ENCODE data around the gene CPB2. TPM values are rescaled to one million over a fixed set of nuclear protein-coding genes. Genes with fewer than 3 reads are reported as not detected.

CPB2 gene
- not detected for total RNA-seq

DNA sequence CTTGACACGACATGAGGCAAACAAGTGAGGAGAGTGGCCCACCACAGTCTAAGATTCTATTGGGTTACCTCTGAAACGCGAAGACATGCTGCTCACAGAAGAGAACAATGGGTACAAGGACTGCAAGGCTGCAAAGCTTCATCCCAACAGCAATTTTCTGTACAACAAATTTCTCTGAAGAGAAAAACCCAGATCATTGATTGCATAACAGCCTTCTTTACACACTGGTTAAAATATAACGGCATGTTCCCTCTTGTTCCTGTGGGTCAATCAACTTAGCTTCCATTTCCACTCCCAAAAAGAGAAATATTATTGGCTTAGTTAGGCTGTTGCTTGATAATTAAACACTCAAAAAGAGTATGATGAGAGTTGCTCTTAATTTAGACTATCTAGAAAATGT lies at the start of gene CPB2:
Gene CPB2 (minus strand): TSS at position 166 of the 400 bp plus-strand sequence. CDS start 24 bp downstream, at position 142.
- DNase-seq (no peak), ATAC-seq (no peak)
- Mint-ChIP-seq H3K4me3 (no peak within 1 kb of the TSS), H3K27me3 (ENCODE audit: low read depth) (peaks cover 17% of the 10 kb centered on the region), H3K36me3 (ENCODE audit: low read depth) (no peaks in the 10 kb centered on the region), H3K4me1 (ENCODE audit: low read depth) (peaks cover 15% of the 10 kb centered on the region), H3K27ac (no peak within 1 kb of the TSS), H3K9me3 (ENCODE audit: insufficient read depth) (no peaks in the 10 kb centered on the region)
- ChIA-PET CTCF (interaction anchor here (1.5 kb wide), 1 partner anchor 21 kb away, joined by 3 read pairs; no protein-coding TSS in a partner anchor), POLR2A (no interaction called here)

- Mint-ChIP-seq H3K9me3 (ENCODE audit: insufficient read depth) (no peaks in the 10 kb centered on the region), H3K4me3 (no peak overlapping the region), H3K4me1 (ENCODE audit: low read depth) (peaks cover 43% of the 10 kb centered on the region), H3K27ac (peak overlapping the region; percentile 6), H3K36me3 (ENCODE audit: low read depth) (peaks cover 88% of the 10 kb centered on the region), H3K27me3 (ENCODE audit: low read depth) (no peaks in the 10 kb centered on the region)
- DNase-seq (no peak), ATAC-seq (no peak)
- ChIA-PET POLR2A (interaction anchor here (1.4 kb wide), 1 partner anchor 18 kb away, joined by 3 read pairs; no protein-coding TSS in a partner anchor), CTCF (interaction anchor here (1.3 to 9.3 kb wide), 3 partner anchors 12 to 28 kb away, joined by 4 to 161 read pairs (median 6); no protein-coding TSS in a partner anchor)
Measured at GRCh38 chr13:46154136-46154801, 49.4 kb upstream of the CPB2 start.

GRCh38 chr13:46152627-46153328 lies 47.9 kb upstream of the CPB2 start:
- no peaks in the 10 kb centered on the region for H3K27me3 Mint-ChIP-seq (ENCODE audit: low read depth)
- ChIA-PET CTCF (interaction anchor here (0.9 to 2.5 kb wide), 3 partner anchors 17 to 136 kb away, joined by 3 to 11 read pairs (median 7); no protein-coding TSS in a partner anchor), POLR2A (no interaction called here)
- no peak overlapping the region for H3K4me3 Mint-ChIP-seq
- H3K36me3 Mint-ChIP-seq (ENCODE audit: low read depth): peaks cover 85% of the 10 kb centered on the region
- ATAC-seq (no peak), DNase-seq (no peak)
- peaks cover 32% of the 10 kb centered on the region for H3K4me1 Mint-ChIP-seq (ENCODE audit: low read depth)
- H3K27ac Mint-ChIP-seq: peak overlapping the region; percentile 61
- H3K9me3 Mint-ChIP-seq (ENCODE audit: insufficient read depth): no peaks in the 10 kb centered on the region

- H3K4me1 Mint-ChIP-seq (ENCODE audit: low read depth): peaks cover 29% of the 10 kb centered on the region
- peak overlapping the region; percentile 75 for H3K27ac Mint-ChIP-seq
- CTCF ChIA-PET: interaction anchor here (1.3 to 4.1 kb wide), 7 partner anchors 10 to 171 kb away, joined by 3 to 37 read pairs (median 12); no protein-coding TSS in a partner anchor
- DNase-seq: no peak
- H3K27me3 Mint-ChIP-seq (ENCODE audit: low read depth): no peaks in the 10 kb centered on the region
- no peak overlapping the region for H3K4me3 Mint-ChIP-seq
- no peaks in the 10 kb centered on the region for H3K9me3 Mint-ChIP-seq (ENCODE audit: insufficient read depth)
- no peak for ATAC-seq
- peaks cover 87% of the 10 kb centered on the region for H3K36me3 Mint-ChIP-seq (ENCODE audit: low read depth)
- POLR2A ChIA-PET: no interaction called here
Measured at GRCh38 chr13:46150134-46150693, 45.4 kb upstream of the CPB2 start.

- POLR2A ChIA-PET: interaction anchor here (1.4 kb wide), 1 partner anchor 24 kb away, joined by 3 read pairs; no protein-coding TSS in a partner anchor
- H3K36me3 Mint-ChIP-seq (ENCODE audit: low read depth): peaks cover 87% of the 10 kb centered on the region
- peaks cover 29% of the 10 kb centered on the region for H3K4me1 Mint-ChIP-seq (ENCODE audit: low read depth)
- no peaks in the 10 kb centered on the region for H3K9me3 Mint-ChIP-seq (ENCODE audit: insufficient read depth)
- H3K27me3 Mint-ChIP-seq (ENCODE audit: low read depth): no peaks in the 10 kb centered on the region
- CTCF ChIA-PET: interaction anchor here (1.3 to 4.1 kb wide), 5 partner anchors 10 to 172 kb away, joined by 3 to 37 read pairs (median 21); no protein-coding TSS in a partner anchor
- DNase-seq: no peak
- peak overlapping the region; percentile 75 for H3K27ac Mint-ChIP-seq
- ATAC-seq: peak; percentile 23
- H3K4me3 Mint-ChIP-seq: no peak overlapping the region
Measured at GRCh38 chr13:46149272-46150133, 44.7 kb upstream of the CPB2 start.

DNA sequence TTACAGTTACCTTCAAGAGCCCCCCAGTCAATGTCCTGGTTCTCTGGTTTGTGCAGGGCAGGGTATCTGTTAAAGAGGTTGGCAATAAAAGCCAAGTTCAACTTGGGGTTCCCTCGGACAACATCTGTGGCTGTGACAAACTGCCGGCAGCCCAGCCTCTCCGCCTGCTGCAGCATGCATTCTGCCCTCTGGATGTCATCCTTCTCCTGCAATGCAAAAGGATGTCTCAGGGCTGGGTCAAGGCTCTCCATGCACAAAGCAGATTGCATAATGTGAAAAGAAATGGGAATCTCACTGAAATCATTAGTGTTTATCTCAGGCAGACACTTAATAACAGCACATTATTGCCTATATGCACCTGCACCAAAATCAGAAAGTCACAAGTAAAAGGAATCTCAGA lies 42.1 kb upstream of the CPB2 start:
- H3K4me1 Mint-ChIP-seq (ENCODE audit: low read depth): peaks cover 15% of the 10 kb centered on the region
- ChIA-PET POLR2A (no interaction called here), CTCF (no interaction called here)
- H3K27me3 Mint-ChIP-seq (ENCODE audit: low read depth): no peaks in the 10 kb centered on the region
- DNase-seq (no peak), ATAC-seq (no peak)
- peaks cover 84% of the 10 kb centered on the region for H3K36me3 Mint-ChIP-seq (ENCODE audit: low read depth)
- H3K27ac Mint-ChIP-seq: peak overlapping the region; percentile 1
- H3K4me3 Mint-ChIP-seq: no peak overlapping the region
- no peaks in the 10 kb centered on the region for H3K9me3 Mint-ChIP-seq (ENCODE audit: insufficient read depth)

GRCh38 chr13:46145950-46146349 lies 41.1 kb upstream of the CPB2 start:
- peaks cover 14% of the 10 kb centered on the region for H3K4me1 Mint-ChIP-seq (ENCODE audit: low read depth)
- H3K36me3 Mint-ChIP-seq (ENCODE audit: low read depth): peaks cover 84% of the 10 kb centered on the region
- POLR2A ChIA-PET: interaction anchor here (1.6 kb wide), 1 partner anchor 14 kb away, joined by 3 read pairs; no protein-coding TSS in a partner anchor
- no peak overlapping the region for H3K4me3 Mint-ChIP-seq
- DNase-seq (no peak), ATAC-seq (no peak)
- CTCF ChIA-PET: no interaction called here
- H3K27me3 Mint-ChIP-seq (ENCODE audit: low read depth): no peaks in the 10 kb centered on the region
- H3K9me3 Mint-ChIP-seq (ENCODE audit: insufficient read depth): no peaks in the 10 kb centered on the region
- H3K27ac Mint-ChIP-seq: no peak overlapping the region

- Mint-ChIP-seq H3K4me1 (ENCODE audit: low read depth) (peaks cover 10% of the 10 kb centered on the region), H3K27ac (peak overlapping the region; percentile 35), H3K36me3 (ENCODE audit: low read depth) (peaks cover 84% of the 10 kb centered on the region), H3K4me3 (no peak overlapping the region), H3K27me3 (ENCODE audit: low read depth) (no peaks in the 10 kb centered on the region), H3K9me3 (ENCODE audit: insufficient read depth) (no peaks in the 10 kb centered on the region)
- ATAC-seq: no peak
- ChIA-PET POLR2A (interaction anchor here (1.6 kb wide), 1 partner anchor 15 kb away, joined by 3 read pairs; no protein-coding TSS in a partner anchor), CTCF (interaction anchor here (3.8 kb wide), 1 partner anchor 15 kb away, joined by 25 read pairs; no protein-coding TSS in a partner anchor)
- DNase-seq: no peak
Measured at GRCh38 chr13:46145135-46145534, 40.3 kb upstream of the CPB2 start.

- DNase-seq (no peak), ATAC-seq (no peak)
- Mint-ChIP-seq H3K4me1 (ENCODE audit: low read depth) (peaks cover 8% of the 10 kb centered on the region), H3K36me3 (ENCODE audit: low read depth) (peaks cover 81% of the 10 kb centered on the region), H3K4me3 (no peak overlapping the region), H3K27ac (peak overlapping the region; percentile 22), H3K9me3 (ENCODE audit: insufficient read depth) (no peaks in the 10 kb centered on the region), H3K27me3 (ENCODE audit: low read depth) (no peaks in the 10 kb centered on the region)
- CTCF ChIA-PET: interaction anchor here (1.3 to 3.8 kb wide), 4 partner anchors 12 to 17 kb away, joined by 3 to 25 read pairs (median 8); no protein-coding TSS in a partner anchor
- POLR2A ChIA-PET: interaction anchor here (0.7 to 1.5 kb wide), 2 partner anchors 17 to 566 kb away, joined by 3 to 4 read pairs; no protein-coding TSS in a partner anchor
Measured at GRCh38 chr13:46143184-46143701, 38.4 kb upstream of the CPB2 start.

DNA sequence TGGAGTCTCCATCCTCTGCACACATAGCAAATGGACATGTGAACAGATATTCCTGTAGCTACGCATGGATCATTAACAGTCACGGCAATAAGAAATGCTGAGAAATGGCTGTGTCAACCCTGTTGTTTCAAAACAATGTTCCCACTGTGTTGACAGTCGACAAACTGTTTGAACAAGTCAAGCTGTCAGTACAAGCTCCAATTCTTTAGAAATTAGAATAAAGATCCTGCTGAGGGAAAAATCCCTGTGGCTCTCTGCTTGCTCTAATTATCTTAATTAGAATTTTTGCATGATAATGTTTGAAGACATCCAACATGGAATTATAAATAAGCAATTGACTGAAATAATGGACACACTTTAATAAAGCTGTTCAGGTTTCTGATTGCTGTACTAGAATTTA lies 37.9 kb upstream of the CPB2 start:
- CTCF ChIA-PET: interaction anchor here (1.2 to 3.8 kb wide), 5 partner anchors 11 to 17 kb away, joined by 3 to 25 read pairs (median 6); no protein-coding TSS in a partner anchor
- H3K36me3 Mint-ChIP-seq (ENCODE audit: low read depth): peaks cover 81% of the 10 kb centered on the region
- POLR2A ChIA-PET: interaction anchor here (0.6 to 1.5 kb wide), 4 partner anchors 18 to 565 kb away, joined by 3 to 4 read pairs (median 3); no protein-coding TSS in a partner anchor
- no peak for ATAC-seq
- no peak overlapping the region for H3K27ac Mint-ChIP-seq
- H3K4me3 Mint-ChIP-seq: no peak overlapping the region
- no peaks in the 10 kb centered on the region for H3K27me3 Mint-ChIP-seq (ENCODE audit: low read depth)
- no peak for DNase-seq
- H3K9me3 Mint-ChIP-seq (ENCODE audit: insufficient read depth): no peaks in the 10 kb centered on the region
- peaks cover 10% of the 10 kb centered on the region for H3K4me1 Mint-ChIP-seq (ENCODE audit: low read depth)
